Measurements from ENCODE around the gene LPCAT1.
"Not testable (repeated sequence)": the region's sequence is repeated elsewhere in the genome, so short reads cannot be mapped to it uniquely, and the experiment has no call there.

LPCAT1 gene

DNA sequence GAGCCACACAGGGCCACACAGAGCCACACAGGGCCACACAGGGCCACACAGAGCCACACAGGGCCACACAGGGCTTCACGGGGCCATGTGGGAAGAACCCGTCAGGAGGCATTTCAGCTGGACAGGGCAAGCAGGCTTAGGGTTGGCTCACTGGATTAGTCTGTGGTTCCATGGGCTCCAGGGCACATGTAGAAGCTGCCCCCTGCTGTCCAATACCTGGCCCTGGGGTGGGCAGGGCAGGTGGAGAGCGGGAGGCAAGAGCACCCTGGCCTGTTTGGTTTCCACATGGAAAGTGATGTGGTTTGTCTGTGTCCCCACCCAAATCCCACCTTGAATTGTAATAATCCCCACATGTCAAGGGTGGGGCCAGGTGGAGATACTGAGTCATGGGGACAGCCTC, 16.4 kb upstream of the LPCAT1 start:
- FAIRE-seq: no peak

- FAIRE-seq: not testable (repeated sequence)
These were observed 15.8 kb upstream of the LPCAT1 start for GRCh38 chr5:1539393-1540161.

DNA sequence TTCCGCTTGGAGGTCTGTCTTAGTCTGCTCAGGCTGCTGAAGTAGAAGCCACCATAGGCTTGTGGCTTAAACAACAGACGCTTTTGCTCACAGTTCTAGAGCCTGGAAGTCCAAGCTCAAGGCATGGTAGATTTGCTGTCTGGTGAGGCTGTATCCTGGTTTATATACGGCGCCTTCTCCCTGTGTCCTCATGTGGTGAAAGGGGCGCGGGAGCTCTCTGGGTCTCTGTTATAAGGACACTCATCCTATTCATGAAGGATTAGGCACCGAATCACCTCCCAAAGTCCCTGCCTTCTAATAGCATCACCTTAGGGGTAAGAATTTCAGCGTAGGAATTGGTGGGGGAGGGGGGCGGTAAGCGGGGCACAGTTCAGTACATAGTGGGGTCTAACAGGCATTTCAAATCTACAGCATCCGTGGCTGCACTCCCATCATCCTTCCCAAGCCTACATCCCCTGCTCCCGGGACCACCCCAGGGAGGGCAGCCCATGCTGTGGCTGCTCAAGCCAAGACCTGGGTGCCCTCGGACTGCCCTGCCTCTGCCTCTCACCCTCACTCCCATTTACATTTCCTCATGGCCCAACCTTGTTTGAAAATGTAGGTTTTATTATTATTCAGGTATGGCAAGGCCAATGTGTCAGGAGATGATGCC, 15.1 kb upstream of the LPCAT1 start:
- FAIRE-seq: no peak

DNA sequence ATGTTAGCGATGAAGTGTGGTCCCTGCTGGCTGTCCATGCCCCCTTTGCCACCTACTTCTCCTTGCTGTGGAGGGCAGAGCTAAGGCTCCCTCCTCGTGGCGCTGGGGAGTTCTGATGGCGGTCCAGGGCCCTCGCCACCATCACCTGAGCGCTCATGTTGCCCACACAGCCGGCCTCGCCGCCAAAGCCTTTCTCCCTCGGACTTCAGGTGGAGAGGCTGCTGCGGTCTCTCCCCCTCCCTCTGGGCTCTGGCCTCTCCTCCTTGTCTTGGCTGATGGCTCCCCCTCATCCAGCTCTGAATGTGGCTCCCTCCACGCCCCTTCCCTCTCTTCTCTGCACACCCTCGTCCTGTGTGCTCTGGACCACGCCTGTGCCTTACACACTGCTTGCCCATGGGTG, 14.5 kb upstream of the LPCAT1 start:
- FAIRE-seq: no peak

GRCh38 chr5:1537603-1538154, 13.9 kb upstream of the LPCAT1 start:
- no peak for FAIRE-seq

DNA sequence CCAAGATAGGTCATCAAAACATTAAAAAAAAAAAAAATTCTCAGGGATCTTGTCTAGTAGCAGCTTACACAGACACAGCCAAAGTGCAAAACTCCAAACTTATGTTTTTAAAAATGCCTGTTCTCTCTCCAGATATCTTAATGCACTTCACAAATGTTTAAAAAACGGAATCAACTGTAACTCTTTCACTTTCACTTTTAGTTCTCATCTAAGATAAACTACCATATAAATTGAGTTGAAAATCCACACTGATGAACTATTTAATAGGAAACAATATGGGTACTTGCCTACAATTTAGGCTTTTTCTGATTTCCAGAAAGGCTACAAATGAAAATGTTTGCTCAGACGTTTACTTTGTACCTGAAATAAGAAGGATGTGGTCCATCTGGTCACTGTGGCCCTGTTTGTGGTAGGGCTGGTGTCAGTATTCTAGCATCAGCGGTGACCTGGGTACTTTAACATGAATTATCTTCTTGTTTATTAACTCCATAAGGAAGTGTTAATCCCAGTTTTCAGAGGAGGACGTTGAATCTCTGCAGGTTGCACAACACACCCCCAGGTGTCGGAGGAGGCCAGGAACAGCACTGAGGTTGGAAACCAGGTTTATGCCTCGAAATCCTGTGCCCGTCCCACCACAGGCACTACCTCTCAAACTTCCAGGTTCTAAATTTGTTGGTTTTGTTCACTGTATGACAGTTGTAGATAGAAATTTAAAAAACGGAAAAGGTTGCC, 13.3 kb upstream of the LPCAT1 start:
- no peak for FAIRE-seq

DNA sequence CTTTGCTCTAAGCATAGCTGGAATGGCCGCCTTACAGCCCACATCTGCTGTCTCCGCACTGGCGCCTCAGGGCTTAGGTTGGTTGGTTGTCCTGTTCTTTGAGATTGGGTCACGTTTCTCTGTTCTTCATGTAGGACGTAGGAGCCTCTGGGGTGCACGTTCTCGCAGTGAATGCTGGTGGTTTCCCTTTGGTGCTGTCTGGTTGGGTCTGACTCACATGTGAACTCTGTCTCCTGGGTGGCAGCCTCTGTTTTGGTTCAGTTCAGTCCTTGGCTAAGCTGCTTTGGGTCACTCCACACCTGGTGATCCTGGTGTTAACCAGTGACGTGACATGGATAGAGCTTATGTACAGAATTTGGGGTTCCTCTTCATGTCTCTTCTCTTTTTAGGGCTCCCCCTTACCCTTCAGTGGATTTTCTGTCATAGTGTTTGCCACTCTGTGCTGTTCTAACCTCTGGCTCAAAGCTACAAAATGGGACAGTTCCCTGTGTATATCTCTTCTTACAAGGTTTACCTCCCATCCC, 12.6 kb upstream of the LPCAT1 start:
- FAIRE-seq: no peak

DNA sequence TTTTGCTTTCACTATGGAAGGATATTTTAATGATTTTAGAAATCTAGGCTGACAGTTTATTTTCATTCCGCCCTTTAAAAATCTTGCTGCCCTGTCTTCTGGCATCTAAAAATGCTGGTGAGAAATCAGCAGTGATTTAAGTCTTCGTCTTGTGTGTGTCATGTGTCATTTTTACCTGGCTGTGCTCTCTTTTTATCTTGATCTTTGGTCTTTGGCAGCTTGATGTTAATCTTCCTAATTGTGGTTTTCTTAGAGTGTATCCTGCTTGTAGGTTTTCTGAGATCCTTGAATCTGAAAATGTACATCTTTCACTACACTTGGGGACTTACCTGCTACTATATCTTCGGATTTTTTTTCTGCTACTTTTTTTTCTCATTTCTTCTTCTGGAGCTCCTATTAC, 11.9 kb upstream of the LPCAT1 start:
- no peak for FAIRE-seq

DNA sequence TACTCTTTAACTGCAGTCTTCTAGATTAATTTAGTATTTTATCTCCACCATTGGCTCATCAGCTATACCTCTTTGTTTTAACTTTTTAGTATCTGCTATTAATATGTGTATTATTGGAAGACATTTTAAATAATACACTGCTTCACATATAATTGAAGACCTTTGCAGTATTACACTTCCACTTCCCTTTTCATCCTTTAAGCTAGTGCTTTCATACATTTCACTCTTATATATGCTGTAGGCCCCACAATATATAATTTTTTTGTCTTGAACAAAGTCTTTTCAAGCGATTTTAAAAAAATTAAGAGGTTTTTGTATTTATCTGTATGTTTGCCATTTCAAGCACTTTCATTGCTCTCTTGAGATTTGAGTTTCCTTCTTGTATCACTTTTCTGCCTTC, 8.6 kb upstream of the LPCAT1 start:
- FAIRE-seq: no peak

- FAIRE-seq: no peak
These were observed 5.7 kb upstream of the LPCAT1 start for GRCh38 chr5:1529498-1529897.

GRCh38 chr5:1527533-1528205, 3.9 kb upstream of the LPCAT1 start:
- no peak for FAIRE-seq

- FAIRE-seq: no peak
These were observed 2.9 kb upstream of the LPCAT1 start for GRCh38 chr5:1526681-1527131.

- no peak for FAIRE-seq
These were observed 2.5 kb upstream of the LPCAT1 start for GRCh38 chr5:1526190-1526631.

DNA sequence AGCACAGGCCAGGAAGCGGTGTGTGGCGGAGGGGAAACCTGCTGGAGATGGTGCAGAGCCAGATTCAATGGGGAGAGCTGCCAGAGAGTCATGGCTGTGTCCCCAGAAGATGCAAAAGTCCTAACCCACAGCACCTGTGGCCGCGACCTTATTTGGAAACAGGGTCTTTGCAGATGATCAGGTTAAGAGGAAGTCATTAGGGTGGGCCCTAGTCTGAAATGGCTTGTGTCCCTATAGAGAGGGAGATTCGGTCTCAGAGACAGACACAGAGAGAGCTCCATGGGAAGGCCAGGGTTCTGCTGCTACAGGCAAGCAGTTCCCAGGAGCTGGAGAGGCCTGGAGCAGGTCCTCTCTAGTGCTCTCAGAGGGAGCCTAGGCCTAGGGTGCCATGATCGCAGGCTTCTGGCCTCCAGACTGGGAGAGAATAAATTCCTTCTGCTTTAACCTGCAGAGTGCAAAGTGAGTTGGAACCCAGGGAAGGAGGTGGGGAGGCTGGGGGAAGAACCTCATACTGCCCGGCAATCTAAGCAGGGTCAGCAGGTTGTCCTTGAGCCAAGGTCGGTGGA, 1.9 kb upstream of the LPCAT1 start:
- FAIRE-seq: no peak

- no peak for FAIRE-seq
These were observed 1.3 kb upstream of the LPCAT1 start for GRCh38 chr5:1524799-1525623.

DNA sequence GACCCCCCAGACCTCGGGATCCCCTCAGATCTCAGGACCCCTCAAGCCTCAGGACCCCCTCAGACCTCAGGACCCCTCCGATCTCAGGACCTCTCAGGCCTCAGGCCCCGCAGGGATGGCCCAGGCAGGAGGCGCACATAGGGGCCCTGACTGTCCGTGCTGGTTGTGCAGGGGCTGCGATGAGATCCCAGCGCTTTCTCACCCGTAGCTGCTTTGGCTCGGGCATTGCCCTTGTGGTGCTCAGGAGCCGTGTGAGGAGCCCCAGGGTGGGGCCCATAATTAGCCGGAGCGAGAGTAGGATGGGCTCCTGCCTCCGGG, 680 bp upstream of the LPCAT1 start:
- no peak for FAIRE-seq

- FAIRE-seq: no peak
These were observed 324 bp downstream of the LPCAT1 start for GRCh38 chr5:1523480-1523792.

- FAIRE-seq: no peak
These were observed 920 bp downstream of the LPCAT1 start for GRCh38 chr5:1522601-1523479.

DNA sequence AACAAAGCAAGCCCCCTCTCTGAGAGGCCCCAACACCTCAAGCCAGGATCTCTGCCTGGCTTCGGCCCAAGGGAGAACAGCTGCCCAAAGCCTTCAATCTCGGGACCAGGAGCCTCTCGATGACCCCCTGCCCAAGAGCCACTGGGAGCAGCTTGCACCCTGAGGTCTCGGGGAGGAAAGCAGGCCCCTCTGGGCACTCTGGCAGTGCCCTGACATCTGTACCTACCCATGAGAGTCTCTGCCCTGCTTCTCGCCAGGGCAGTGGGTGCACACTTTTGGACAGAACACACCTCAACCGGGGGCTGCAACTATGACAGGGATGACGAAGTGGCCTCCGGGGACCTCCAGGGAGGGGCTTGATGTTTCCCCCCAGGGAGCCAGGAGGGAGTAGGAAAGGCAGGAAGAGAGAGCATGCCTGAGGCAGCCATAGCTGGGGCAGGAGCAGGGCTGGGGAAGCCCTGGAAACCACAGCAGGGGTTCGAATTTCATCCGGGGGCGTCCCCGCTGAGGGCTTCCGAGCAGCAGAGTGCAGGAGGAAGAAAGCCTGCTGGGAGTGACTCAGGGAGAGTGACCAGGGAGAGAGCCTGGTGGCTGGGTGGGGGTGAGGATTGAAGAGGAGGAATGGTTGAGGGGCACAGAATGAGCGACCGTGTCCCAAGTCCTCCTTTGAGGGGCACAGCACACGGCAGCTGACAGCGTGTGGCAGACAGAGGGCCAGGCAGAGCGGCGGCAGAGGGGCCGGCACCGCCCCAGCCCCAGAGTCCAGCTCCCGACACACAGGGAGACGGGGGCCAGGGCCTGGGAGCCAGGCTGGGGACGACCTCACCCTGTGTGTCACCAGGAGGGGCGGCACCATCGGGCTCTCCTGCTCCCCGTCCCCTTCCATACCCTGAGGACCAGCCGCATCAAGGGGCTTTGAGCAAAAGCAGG, 1.8 kb downstream of the LPCAT1 start:
- FAIRE-seq: no peak

Data from colon (tissue), 2 donors.